HepG2 (cell line): ENCODE measurements around the gene EXOC6B. TPM values are rescaled to one million over a fixed set of nuclear protein-coding genes. Genes with fewer than 3 reads are reported as not detected.

Source experiments
- ATAC-seq: fragments of 200-7000 bp; cut with Tn5 transposase; 3 replicates; pipeline ENCODE4 v1.9.1; 2020; ENCODE audit warnings: mild to moderate bottlenecking, moderate library complexity
- BruUV-seq: library from RNA; stranded (reverse); fragments of 400-500 nt; replicated peaks from 2 replicates; lab custom pipeline; 2021; lab: Mats Ljungman, UMichigan
- CTCF ChIA-PET: fragments of 300-600 bp; formaldehyde crosslinking; extraction: SDS; loops from one replicate; lab custom pipeline; 2021; ENCODE audit warnings: low total read pairs, inconsistent platforms, low intra/inter-chr PET ratio; lab: Yijun Ruan, JAX
- POLR2A ChIA-PET: fragments of 350-600 bp; sonication (Branson Sonifier 250); formaldehyde crosslinking; loops from one replicate; lab custom pipeline; 2020; ENCODE audit warnings: antibody characterized with exemption, inconsistent platforms; lab: Yijun Ruan, JAX
- DNase-seq: peaks from one replicate; pipeline ENCODE4 v3.0.0-alpha.2; 2015; ENCODE audit warnings: low spot score
- FAIRE-seq: peaks from 3 replicates; lab custom pipeline; 2011; peaks lifted over from hg19 to GRCh38; lab: Jason Lieb, UNC
- H2AFZ ChIP-seq: one replicate; pipeline ENCODE4 v1.6.1; 2011; ENCODE audit warnings: low read length, inconsistent platforms
- H3K27ac ChIP-seq: fragments of 300-600 bp; 3 replicates; pipeline ENCODE4 v1.8.0; 2011; ENCODE audit warnings: mixed run types, mild to moderate bottlenecking, mixed read lengths, low read length, inconsistent platforms; ENCODE audit not compliant: insufficient read depth; ENCODE audit errors: extremely low read length
- H3K27me3 ChIP-seq, 2 experiments: fragments of 200-600 bp in 1 of 2; 2 replicates in 1 of 2; 3 replicates in 1 of 2; pipeline versions ENCODE4 v1.6.0 to v1.8.0; 2011; ENCODE audit warnings: low read length in 2 of 2, mild to moderate bottlenecking in 2 of 2, moderate library complexity in 2 of 2, inconsistent platforms in 1 of 2; ENCODE audit not compliant: insufficient read depth in 2 of 2, control insufficient read depth in 1 of 2
- H3K36me3 ChIP-seq, 2 experiments: fragments of 200-600 bp in 1 of 2; replicated peaks in 1 of 2; 2 replicates in 1 of 2; 3 replicates in 1 of 2; pipeline versions ENCODE4 v1.5.1 to v1.8.0; 2011; ENCODE audit warnings: low read length in 2 of 2, inconsistent platforms in 1 of 2; ENCODE audit not compliant: insufficient read depth in 2 of 2, control insufficient read depth in 1 of 2
- H3K4me1 ChIP-seq: 2 replicates; pipeline ENCODE4 v1.5.1; 2012; ENCODE audit warnings: low read length, inconsistent platforms; ENCODE audit not compliant: insufficient read depth
- H3K4me2 ChIP-seq: 2 replicates; pipeline ENCODE4 v1.6.0; 2011; ENCODE audit warnings: low read depth, low read length, inconsistent platforms
- H3K4me3 ChIP-seq, 3 experiments: fragments of 200-600 bp in 1 of 3; sonication (generic), shearing (Covaris generic) in 1 of 3; replicated peaks in 1 of 3; 2 replicates each; pipeline ENCODE4 v1.5.1; 2011 to 2016; ENCODE audit warnings: low read length in 3 of 3, inconsistent platforms in 2 of 3, low read depth in 2 of 3, mild to moderate bottlenecking in 2 of 3, control low read depth in 1 of 3, mixed read lengths in 1 of 3; ENCODE audit not compliant: insufficient read depth in 1 of 3
- H3K79me2 ChIP-seq: one replicate; pipeline ENCODE4 v1.6.1; 2011; ENCODE audit warnings: low read length, inconsistent platforms; ENCODE audit not compliant: insufficient read depth
- H3K9ac ChIP-seq: 2 replicates; pipeline ENCODE4 v1.6.0; 2011; ENCODE audit warnings: mild to moderate bottlenecking, low read depth, low read length, inconsistent platforms; ENCODE audit not compliant: insufficient read depth
- H3K9me3 ChIP-seq: 2 replicates; pipeline ENCODE4 v1.5.1; 2012; ENCODE audit warnings: mild to moderate bottlenecking, low read length
- H4K20me1 ChIP-seq: 2 replicates; pipeline ENCODE4 v1.6.0; 2011; ENCODE audit warnings: inconsistent platforms, mild to moderate bottlenecking, low read length, moderate library complexity; ENCODE audit not compliant: insufficient read depth
- CEBPG ChIP-seq: IDR thresholded peaks from 2 replicates; pipeline ENCODE4 v1.6.1; 2016
- ETV5 ChIP-seq: IDR thresholded peaks from 2 replicates; pipeline ENCODE4 v1.6.1; 2018; ENCODE audit warnings: missing biosample characterization, missing genetic modification reagents, inconsistent platforms, borderline replicate concordance
- HOXA7 ChIP-seq: sonication (generic); formaldehyde crosslinking; IDR thresholded peaks from 2 replicates; pipeline ENCODE4 v1.8.1; 2022; ENCODE audit warnings: mild to moderate bottlenecking, missing genetic modification reagents, moderate library complexity
- MYNN ChIP-seq: sonication (generic); formaldehyde crosslinking; IDR thresholded peaks from 2 replicates; pipeline ENCODE4 v1.4.0; 2020; ENCODE audit warnings: mild to moderate bottlenecking, low read depth, missing genetic modification reagents
- NR2C2 ChIP-seq: sonication (generic); formaldehyde crosslinking; IDR thresholded peaks from 2 replicates; pipeline ENCODE4 v1.4.0; 2020; ENCODE audit warnings: missing genetic modification reagents, mild to moderate bottlenecking, moderate library complexity, borderline replicate concordance
- PCBP1 ChIP-seq: fragments of 200-400 bp; formaldehyde crosslinking; IDR thresholded peaks from 2 replicates; pipeline ENCODE4 v1.6.1; 2017; ENCODE audit warnings: mild to moderate bottlenecking, low read depth, low read length, borderline replicate concordance
- RORA ChIP-seq: sonication (generic); formaldehyde crosslinking; IDR thresholded peaks from 2 replicates; pipeline ENCODE4 v1.5.0; 2020; ENCODE audit warnings: mild to moderate bottlenecking, missing genetic modification reagents, moderate library complexity
- SUZ12 ChIP-seq: fragments of 150-350 bp; IDR thresholded peaks from 2 replicates; pipeline ENCODE4 v1.6.1; 2014; ENCODE audit warnings: low read depth, low read length
- YEATS4 ChIP-seq: sonication (generic); formaldehyde crosslinking; IDR thresholded peaks from 2 replicates; pipeline ENCODE4 v1.4.0; 2020; ENCODE audit warnings: missing genetic modification reagents, borderline replicate concordance
- ZBTB7A ChIP-seq: sonication (generic); formaldehyde crosslinking; IDR thresholded peaks from 2 replicates; pipeline ENCODE4 v1.8.0; 2022; ENCODE audit warnings: mild to moderate bottlenecking, missing genetic modification reagents
- ZMYM3 ChIP-seq: sonication (generic); formaldehyde crosslinking; IDR thresholded peaks from 2 replicates; pipeline ENCODE4 v1.5.1; 2020; ENCODE audit warnings: mild to moderate bottlenecking, missing genetic modification reagents
- ZSCAN20 ChIP-seq: sonication (generic); formaldehyde crosslinking; IDR thresholded peaks from 2 replicates; pipeline ENCODE4 v1.4.0; 2020; ENCODE audit warnings: missing genetic modification reagents, mild to moderate bottlenecking, borderline replicate concordance
- WGBS: methylation state at CpG from one replicate; pipeline ENCODE4 v1.1.6; 2017; ENCODE audit warnings: low lambda C conversion rate; 5-methylcytosine and 5-hydroxymethylcytosine counted together
- in situ Hi-C: cut with HindIII; loops from 2 replicates; pipeline ENCODE4 v1.10.0; 2017; ENCODE audit warnings: low pct_unique_long_range_greater_than_20kb; ENCODE audit not compliant: extremely low pct_ligation_motif_present
- intact Hi-C: fragments of 100-400 bp; cut with micrococcal nuclease; formaldehyde crosslinking; loops from one replicate; pipeline ENCODE4 v1.10.0; 2022; ENCODE audit not compliant: unreplicated experiment
- polyA plus RNA-seq, 8 experiments: library from polyadenylated mRNA; depleted of rRNA in 3 of 8; stranded (reverse) in 7 of 8; unstranded in 1 of 8; fragments of >200 nt; fragmentation: Illumina TruSeq in 4 of 8; extraction: Trizol in 4 of 8; gene quantifications; 2 replicates each; pipeline versions ENCODE4 v1.2.1 to v1.2.3, GENCODE V29; 2011 to 2016; ENCODE audit warnings: low read depth in 4 of 8, missing spikeins in 1 of 8, mixed read lengths in 1 of 8; ENCODE audit not compliant: insufficient read depth in 1 of 8
- total RNA-seq, 5 experiments: library from RNA; depleted of rRNA; stranded (reverse); fragments of >200 nt; fragmentation: Illumina TruSeq; extraction: Trizol; gene quantifications; 2 replicates each; pipeline ENCODE4 v1.2.3, GENCODE V29; 2016; ENCODE audit warnings: low read depth in 1 of 5
- TF ChIP-seq, protein P1 (sequence below): sonication (generic); formaldehyde crosslinking; IDR thresholded peaks from 2 replicates; pipeline ENCODE4 v1.5.0; 2020; ENCODE audit warnings: missing genetic modification reagents, mild to moderate bottlenecking, borderline replicate concordance
- TF ChIP-seq, protein P2 (sequence below): sonication (generic); formaldehyde crosslinking; IDR thresholded peaks from 2 replicates; pipeline ENCODE4 v1.5.1; 2020; ENCODE audit warnings: missing genetic modification reagents, mild to moderate bottlenecking, borderline replicate concordance
- TF ChIP-seq, protein P3 (sequence below): sonication (generic); formaldehyde crosslinking; IDR thresholded peaks from 2 replicates; pipeline ENCODE4 v1.4.0; 2020; ENCODE audit warnings: missing genetic modification reagents, borderline replicate concordance
- TF ChIP-seq, protein P4 (sequence below): sonication (generic); formaldehyde crosslinking; IDR thresholded peaks from 2 replicates; pipeline ENCODE4 v1.4.0; 2020; ENCODE audit warnings: missing genetic modification reagents

Gene EXOC6B
- total and polyA plus RNA-seq, 2 of the 13 experiments (the other 11 are each of a cell fraction or from before 2014, with no cell fraction given), result 9.1 to 15.9 TPM

DNA sequence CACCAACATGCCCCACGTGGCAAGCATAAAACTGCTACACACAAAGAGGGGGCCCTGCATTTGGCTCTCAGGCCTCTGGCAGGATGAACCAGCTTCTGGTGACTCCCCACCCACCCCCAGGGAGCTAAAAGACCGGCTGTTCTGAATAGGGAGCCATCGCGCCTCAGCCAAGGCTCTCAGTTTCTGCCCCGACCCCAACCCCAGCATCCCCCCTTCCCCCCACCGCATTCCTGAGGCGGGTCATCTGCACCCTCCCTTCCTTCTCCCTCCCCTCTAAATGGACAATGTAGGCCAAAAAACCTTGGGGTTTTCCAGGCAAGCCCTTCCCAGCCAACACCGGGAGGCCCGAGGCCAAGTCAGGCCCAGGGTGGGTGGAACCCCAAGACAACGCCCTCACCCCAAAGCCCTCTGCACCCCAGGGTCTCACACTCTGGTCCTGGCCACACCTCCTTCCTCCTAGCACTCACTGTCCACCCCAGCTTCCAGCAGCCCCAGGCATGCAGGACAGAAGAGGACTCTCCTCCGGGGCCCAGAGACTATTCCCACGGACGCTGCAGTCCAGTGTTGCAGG lies 683.9 kb downstream of the EXOC6B start:
- ATAC-seq (no peak), DNase-seq (no peak), FAIRE-seq (no peak)
- H3K27ac ChIP-seq, result no peak overlapping the region
- H3K4me1 ChIP-seq, result peaks cover 38% of the 10 kb centered on the region
- H3K9ac ChIP-seq, result no peak overlapping the region
- no peak overlapping the region for H3K4me2 ChIP-seq
- H3K4me3 ChIP-seq, result no peak overlapping the region
- WGBS, result 42% methylated on average over 13 of the region's 13 CpGs
- CTCF ChIA-PET, result no interaction called here
- no TSS peak for BruUV-seq
- peaks cover 25 to 84% of the 10 kb centered on the region in 2 experiments for H3K27me3 ChIP-seq
- H2AFZ ChIP-seq, result no peak overlapping the region
- intact Hi-C loops (no loop called here), in situ Hi-C loops (loop anchor here (10.0 kb wide), 1 partner anchor 337 kb away; no protein-coding TSS in a partner anchor)
- POLR2A ChIA-PET, result no interaction called here
- no peaks in the 10 kb centered on the region for H3K36me3 ChIP-seq
- H4K20me1 ChIP-seq, result peaks cover 9% of the 10 kb centered on the region; the same call in 1 of the 2 replicates
- H3K79me2 ChIP-seq, result no peaks in the 10 kb centered on the region
- peaks cover 7% of the 10 kb centered on the region; the same call in 1 of the 2 replicates for H3K9me3 ChIP-seq
- TF ChIP-seq HOXA7 (no peak), ZMYM3 (CRISPR knock-in tag) (no peak), CEBPG (no peak), NR2C2 (no peak), ETV5 (CRISPR knock-in tag) (no peak), SUZ12 (no peak), YEATS4 (CRISPR knock-in tag) (no peak), ZSCAN20 (CRISPR knock-in tag) (no peak), PCBP1 (no peak), RORA (no peak), ZBTB7A (CRISPR knock-in tag) (no peak), MYNN (CRISPR knock-in tag) (no peak)
- TF ChIP-seq, protein P1, sequence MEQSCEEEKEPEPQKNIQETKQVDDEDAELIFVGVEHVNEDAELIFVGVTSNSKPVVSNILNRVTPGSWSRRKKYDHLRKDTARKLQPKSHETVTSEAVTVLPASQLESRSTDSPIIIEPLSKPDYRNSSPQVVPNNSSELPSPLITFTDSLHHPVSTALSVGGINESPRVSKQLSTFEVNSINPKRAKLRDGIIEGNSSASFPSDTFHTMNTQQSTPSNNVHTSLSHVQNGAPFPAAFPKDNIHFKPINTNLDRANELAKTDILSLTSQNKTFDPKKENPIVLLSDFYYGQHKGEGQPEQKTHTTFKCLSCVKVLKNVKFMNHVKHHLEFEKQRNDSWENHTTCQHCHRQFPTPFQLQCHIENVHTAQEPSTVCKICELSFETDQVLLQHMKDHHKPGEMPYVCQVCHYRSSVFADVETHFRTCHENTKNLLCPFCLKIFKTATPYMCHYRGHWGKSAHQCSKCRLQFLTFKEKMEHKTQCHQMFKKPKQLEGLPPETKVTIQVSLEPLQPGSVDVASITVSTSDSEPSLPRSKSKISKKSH (CRISPR knock-in tag), result no peak
- TF ChIP-seq, protein P2, sequence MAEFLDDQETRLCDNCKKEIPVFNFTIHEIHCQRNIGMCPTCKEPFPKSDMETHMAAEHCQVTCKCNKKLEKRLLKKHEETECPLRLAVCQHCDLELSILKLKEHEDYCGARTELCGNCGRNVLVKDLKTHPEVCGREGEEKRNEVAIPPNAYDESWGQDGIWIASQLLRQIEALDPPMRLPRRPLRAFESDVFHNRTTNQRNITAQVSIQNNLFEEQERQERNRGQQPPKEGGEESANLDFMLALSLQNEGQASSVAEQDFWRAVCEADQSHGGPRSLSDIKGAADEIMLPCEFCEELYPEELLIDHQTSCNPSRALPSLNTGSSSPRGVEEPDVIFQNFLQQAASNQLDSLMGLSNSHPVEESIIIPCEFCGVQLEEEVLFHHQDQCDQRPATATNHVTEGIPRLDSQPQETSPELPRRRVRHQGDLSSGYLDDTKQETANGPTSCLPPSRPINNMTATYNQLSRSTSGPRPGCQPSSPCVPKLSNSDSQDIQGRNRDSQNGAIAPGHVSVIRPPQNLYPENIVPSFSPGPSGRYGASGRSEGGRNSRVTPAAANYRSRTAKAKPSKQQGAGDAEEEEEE, result no peak
- TF ChIP-seq, protein P3, sequence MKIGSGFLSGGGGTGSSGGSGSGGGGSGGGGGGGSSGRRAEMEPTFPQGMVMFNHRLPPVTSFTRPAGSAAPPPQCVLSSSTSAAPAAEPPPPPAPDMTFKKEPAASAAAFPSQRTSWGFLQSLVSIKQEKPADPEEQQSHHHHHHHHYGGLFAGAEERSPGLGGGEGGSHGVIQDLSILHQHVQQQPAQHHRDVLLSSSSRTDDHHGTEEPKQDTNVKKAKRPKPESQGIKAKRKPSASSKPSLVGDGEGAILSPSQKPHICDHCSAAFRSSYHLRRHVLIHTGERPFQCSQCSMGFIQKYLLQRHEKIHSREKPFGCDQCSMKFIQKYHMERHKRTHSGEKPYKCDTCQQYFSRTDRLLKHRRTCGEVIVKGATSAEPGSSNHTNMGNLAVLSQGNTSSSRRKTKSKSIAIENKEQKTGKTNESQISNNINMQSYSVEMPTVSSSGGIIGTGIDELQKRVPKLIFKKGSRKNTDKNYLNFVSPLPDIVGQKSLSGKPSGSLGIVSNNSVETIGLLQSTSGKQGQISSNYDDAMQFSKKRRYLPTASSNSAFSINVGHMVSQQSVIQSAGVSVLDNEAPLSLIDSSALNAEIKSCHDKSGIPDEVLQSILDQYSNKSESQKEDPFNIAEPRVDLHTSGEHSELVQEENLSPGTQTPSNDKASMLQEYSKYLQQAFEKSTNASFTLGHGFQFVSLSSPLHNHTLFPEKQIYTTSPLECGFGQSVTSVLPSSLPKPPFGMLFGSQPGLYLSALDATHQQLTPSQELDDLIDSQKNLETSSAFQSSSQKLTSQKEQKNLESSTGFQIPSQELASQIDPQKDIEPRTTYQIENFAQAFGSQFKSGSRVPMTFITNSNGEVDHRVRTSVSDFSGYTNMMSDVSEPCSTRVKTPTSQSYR (CRISPR knock-in tag), result no peak
- TF ChIP-seq, protein P4, sequence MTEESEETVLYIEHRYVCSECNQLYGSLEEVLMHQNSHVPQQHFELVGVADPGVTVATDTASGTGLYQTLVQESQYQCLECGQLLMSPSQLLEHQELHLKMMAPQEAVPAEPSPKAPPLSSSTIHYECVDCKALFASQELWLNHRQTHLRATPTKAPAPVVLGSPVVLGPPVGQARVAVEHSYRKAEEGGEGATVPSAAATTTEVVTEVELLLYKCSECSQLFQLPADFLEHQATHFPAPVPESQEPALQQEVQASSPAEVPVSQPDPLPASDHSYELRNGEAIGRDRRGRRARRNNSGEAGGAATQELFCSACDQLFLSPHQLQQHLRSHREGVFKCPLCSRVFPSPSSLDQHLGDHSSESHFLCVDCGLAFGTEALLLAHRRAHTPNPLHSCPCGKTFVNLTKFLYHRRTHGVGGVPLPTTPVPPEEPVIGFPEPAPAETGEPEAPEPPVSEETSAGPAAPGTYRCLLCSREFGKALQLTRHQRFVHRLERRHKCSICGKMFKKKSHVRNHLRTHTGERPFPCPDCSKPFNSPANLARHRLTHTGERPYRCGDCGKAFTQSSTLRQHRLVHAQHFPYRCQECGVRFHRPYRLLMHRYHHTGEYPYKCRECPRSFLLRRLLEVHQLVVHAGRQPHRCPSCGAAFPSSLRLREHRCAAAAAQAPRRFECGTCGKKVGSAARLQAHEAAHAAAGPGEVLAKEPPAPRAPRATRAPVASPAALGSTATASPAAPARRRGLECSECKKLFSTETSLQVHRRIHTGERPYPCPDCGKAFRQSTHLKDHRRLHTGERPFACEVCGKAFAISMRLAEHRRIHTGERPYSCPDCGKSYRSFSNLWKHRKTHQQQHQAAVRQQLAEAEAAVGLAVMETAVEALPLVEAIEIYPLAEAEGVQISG, result no peak
